Islet precursor cell (in vitro differentiated cells): ENCODE data around the gene ZFP36L1.

Experiments
- DNase-seq: peaks from one replicate; pipeline ENCODE4 v3.0.0-alpha.2; 2018

Gene ZFP36L1

GRCh38 chr14:68761391-68761790 lies 31.5 kb downstream of the ZFP36L1 start:
- no peak for DNase-seq

GRCh38 chr14:68760761-68761160 lies 32.1 kb downstream of the ZFP36L1 start:
- no peak for DNase-seq

GRCh38 chr14:68759937-68760336 lies 32.9 kb downstream of the ZFP36L1 start:
- no peak for DNase-seq

- no peak for DNase-seq
These were observed 33.8 kb downstream of the ZFP36L1 start for GRCh38 chr14:68759017-68759560.

GRCh38 chr14:68758301-68758700 lies 34.6 kb downstream of the ZFP36L1 start:
- DNase-seq = no peak

GRCh38 chr14:68757618-68758081 lies 35.2 kb downstream of the ZFP36L1 start:
- DNase-seq = no peak

- DNase-seq = no peak
These were observed 36.1 kb downstream of the ZFP36L1 start for GRCh38 chr14:68756734-68757133.

- no peak for DNase-seq
These were observed 36.8 kb downstream of the ZFP36L1 start for GRCh38 chr14:68756000-68756481.

GRCh38 chr14:68755016-68755353 lies 37.9 kb downstream of the ZFP36L1 start:
- DNase-seq = no peak

- DNase-seq = no peak
These were observed 39.2 kb downstream of the ZFP36L1 start for GRCh38 chr14:68753690-68754089.

GRCh38 chr14:68752271-68753006 lies 40.4 kb downstream of the ZFP36L1 start:
- DNase-seq = no peak

GRCh38 chr14:68749487-68750475 lies 43.1 kb downstream of the ZFP36L1 start:
- DNase-seq = peak; percentile 66

- DNase-seq = peak; percentile 78
These were observed 44.2 kb downstream of the ZFP36L1 start for GRCh38 chr14:68748691-68749090.

GRCh38 chr14:68748260-68748659 lies 44.6 kb downstream of the ZFP36L1 start:
- no peak for DNase-seq

- no peak for DNase-seq
These were observed 45.5 kb downstream of the ZFP36L1 start for GRCh38 chr14:68747393-68747792.

GRCh38 chr14:68744613-68745012 lies 48.3 kb downstream of the ZFP36L1 start:
- DNase-seq = no peak

GRCh38 chr14:68741839-68742470 lies 50.9 kb downstream of the ZFP36L1 start:
- DNase-seq = no peak

GRCh38 chr14:68741477-68741791 lies 51.4 kb downstream of the ZFP36L1 start:
- DNase-seq = no peak

- DNase-seq = no peak
These were observed 51.9 kb downstream of the ZFP36L1 start for GRCh38 chr14:68740788-68741476.

- DNase-seq = peak; percentile 13
These were observed 53.2 kb downstream of the ZFP36L1 start for GRCh38 chr14:68739701-68740100.

GRCh38 chr14:68738559-68738958 lies 54.3 kb downstream of the ZFP36L1 start:
- peak; percentile 32 for DNase-seq
